ENCODE results near the gene SCGN.

Gene SCGN

GRCh38 chr6:25685896-25686295, 33.9 kb downstream of the SCGN start:
- no peak overlapping the region for H3K27ac ChIP-seq (ENCODE audit: low read length)
- TF ChIP-seq CTCF (IDR thresholded peaks at IDR 0.05; ENCODE audit: low read depth, low read length) (no peak), EZH2phosphoT487 (IDR thresholded peaks at IDR 0.05; ENCODE audit: low read depth) (no peak)
- no peak overlapping the region for H2AFZ ChIP-seq (ENCODE audit: low read depth, low read length)
- H3K9me3 ChIP-seq (ENCODE audit: insufficient read depth, low read length): no peaks in the 10 kb centered on the region
- H3K4me1 ChIP-seq (ENCODE audit: low read length): no peaks in the 10 kb centered on the region
- H3K79me2 ChIP-seq (ENCODE audit: low read length): no peaks in the 10 kb centered on the region
- no peak overlapping the region for H3K4me3 ChIP-seq (ENCODE audit: low read length)
- no peak overlapping the region for H3K4me2 ChIP-seq (ENCODE audit: low read length)
- H4K20me1 ChIP-seq (ENCODE audit: insufficient read depth, low read length): no peaks in the 10 kb centered on the region
- no peaks in the 10 kb centered on the region for H3K27me3 ChIP-seq (ENCODE audit: low read depth, low read length)
- no peaks in the 10 kb centered on the region for H3K36me3 ChIP-seq (replicated peaks; ENCODE audit: low read depth, low read length)
- no peak overlapping the region for H3K9ac ChIP-seq (ENCODE audit: low read length)

DNA sequence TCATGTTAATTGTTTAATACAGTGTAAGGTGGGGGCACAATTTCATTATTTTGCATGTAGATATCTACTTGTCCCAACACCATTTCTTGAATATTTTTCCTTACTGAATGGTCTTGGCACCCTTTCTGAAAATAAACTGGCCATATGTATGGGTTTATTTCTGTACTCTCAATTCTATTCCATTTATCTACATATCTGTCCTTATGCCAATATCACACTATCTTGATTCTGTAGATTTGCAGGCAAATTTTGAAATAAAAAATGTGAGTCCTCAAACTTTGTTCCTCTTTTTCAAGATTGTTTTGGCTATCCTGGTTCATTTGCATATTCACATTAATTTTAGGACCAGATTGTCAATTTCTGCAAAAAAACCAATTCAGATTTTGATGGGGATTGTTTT, 34.8 kb downstream of the SCGN start:
- H2AFZ ChIP-seq (ENCODE audit: low read depth, low read length): no peak overlapping the region
- no peak overlapping the region for H3K27ac ChIP-seq (ENCODE audit: low read length)
- no peaks in the 10 kb centered on the region for H3K9me3 ChIP-seq (ENCODE audit: insufficient read depth, low read length)
- H3K9ac ChIP-seq (ENCODE audit: low read length): no peak overlapping the region
- H3K79me2 ChIP-seq (ENCODE audit: low read length): no peaks in the 10 kb centered on the region
- H3K4me1 ChIP-seq (ENCODE audit: low read length): no peaks in the 10 kb centered on the region
- H3K4me2 ChIP-seq (ENCODE audit: low read length): no peak overlapping the region
- TF ChIP-seq CTCF (IDR thresholded peaks at IDR 0.05; ENCODE audit: low read depth, low read length) (no peak), EZH2phosphoT487 (IDR thresholded peaks at IDR 0.05; ENCODE audit: low read depth) (no peak)
- H3K4me3 ChIP-seq (ENCODE audit: low read length): no peak overlapping the region
- H4K20me1 ChIP-seq (ENCODE audit: insufficient read depth, low read length): no peaks in the 10 kb centered on the region
- H3K27me3 ChIP-seq (ENCODE audit: low read depth, low read length): no peaks in the 10 kb centered on the region
- no peaks in the 10 kb centered on the region for H3K36me3 ChIP-seq (replicated peaks; ENCODE audit: low read depth, low read length)

GRCh38 chr6:25689966-25690365, 38.0 kb downstream of the SCGN start:
- no peak overlapping the region for H3K9ac ChIP-seq (ENCODE audit: low read length)
- no peaks in the 10 kb centered on the region for H4K20me1 ChIP-seq (ENCODE audit: insufficient read depth, low read length)
- H3K9me3 ChIP-seq (ENCODE audit: insufficient read depth, low read length): no peaks in the 10 kb centered on the region
- H3K79me2 ChIP-seq (ENCODE audit: low read length): no peaks in the 10 kb centered on the region
- no peak overlapping the region for H3K27ac ChIP-seq (ENCODE audit: low read length)
- H2AFZ ChIP-seq (ENCODE audit: low read depth, low read length): no peak overlapping the region
- H3K4me1 ChIP-seq (ENCODE audit: low read length): no peaks in the 10 kb centered on the region
- H3K4me2 ChIP-seq (ENCODE audit: low read length): no peak overlapping the region
- no peaks in the 10 kb centered on the region for H3K36me3 ChIP-seq (replicated peaks; ENCODE audit: low read depth, low read length)
- TF ChIP-seq CTCF (IDR thresholded peaks at IDR 0.05; ENCODE audit: low read depth, low read length): no peak
- TF ChIP-seq EZH2phosphoT487 (IDR thresholded peaks at IDR 0.05; ENCODE audit: low read depth): no peak
- H3K27me3 ChIP-seq (ENCODE audit: low read depth, low read length): no peaks in the 10 kb centered on the region
- no peak overlapping the region for H3K4me3 ChIP-seq (ENCODE audit: low read length)

GRCh38 chr6:25691894-25692293, 39.9 kb downstream of the SCGN start:
- Histone ChIP-seq H3K4me1 (ENCODE audit: low read length) (no peaks in the 10 kb centered on the region), H3K79me2 (ENCODE audit: low read length) (no peaks in the 10 kb centered on the region), H4K20me1 (ENCODE audit: insufficient read depth, low read length) (no peaks in the 10 kb centered on the region), H3K9me3 (ENCODE audit: insufficient read depth, low read length) (no peaks in the 10 kb centered on the region), H2AFZ (ENCODE audit: low read depth, low read length) (no peak overlapping the region), H3K4me2 (ENCODE audit: low read length) (no peak overlapping the region), H3K27ac (ENCODE audit: low read length) (no peak overlapping the region), H3K9ac (ENCODE audit: low read length) (no peak overlapping the region), H3K36me3 (replicated peaks; ENCODE audit: low read depth, low read length) (no peaks in the 10 kb centered on the region), H3K4me3 (ENCODE audit: low read length) (no peak overlapping the region), H3K27me3 (ENCODE audit: low read depth, low read length) (no peaks in the 10 kb centered on the region)
- no peak for TF ChIP-seq CTCF (IDR thresholded peaks at IDR 0.05; ENCODE audit: low read depth, low read length)

Measured in OCI-LY3 (cell line).